OCI-LY1 (cell line): ENCODE measurements around the gene ATF7IP.

Source experiments
- H2AFZ ChIP-seq: fragments of 200-600 bp; sonication (generic), shearing (Covaris generic); 2 replicates; pipeline ENCODE4 v1.6.0; 2014; ENCODE audit warnings: antibody characterized with exemption, mild to moderate bottlenecking, low read length
- H3F3A ChIP-seq: fragments of 200-600 bp; sonication (generic), shearing (Covaris generic); 2 replicates; pipeline ENCODE4 v1.6.0; 2014; ENCODE audit warnings: mild to moderate bottlenecking, antibody characterized with exemption, low read length, moderate library complexity; ENCODE audit not compliant: insufficient read depth
- H3K27ac ChIP-seq: fragments of 200-600 bp; sonication (generic); 2 replicates; pipeline ENCODE4 v1.5.1; 2014; ENCODE audit warnings: low read length, mixed run types, mild to moderate bottlenecking, low read depth; ENCODE audit not compliant: poor library complexity, severe bottlenecking
- H3K27me3 ChIP-seq: fragments of 200-600 bp; sonication (generic); 2 replicates; pipeline ENCODE4 v1.6.0; 2014; ENCODE audit warnings: antibody characterized with exemption, mild to moderate bottlenecking, low read length, moderate library complexity; ENCODE audit not compliant: insufficient read depth
- H3K36me3 ChIP-seq: fragments of 200-600 bp; sonication (generic); 2 replicates; pipeline ENCODE4 v1.6.1; 2014; ENCODE audit warnings: mild to moderate bottlenecking, antibody characterized with exemption, low read length, moderate library complexity, mixed read lengths; ENCODE audit not compliant: insufficient read depth
- H3K4me1 ChIP-seq: fragments of 200-600 bp; sonication (generic); 2 replicates; pipeline ENCODE4 v1.5.1; 2014; ENCODE audit warnings: mild to moderate bottlenecking, low read length, moderate library complexity; ENCODE audit not compliant: insufficient read depth, severe bottlenecking
- H3K4me2 ChIP-seq: fragments of 200-600 bp; sonication (generic), shearing (Covaris generic); 2 replicates; pipeline ENCODE4 v1.6.1; 2014; ENCODE audit warnings: low read length
- H3K4me3 ChIP-seq: fragments of 200-600 bp; sonication (generic); 2 replicates; pipeline ENCODE4 v1.5.1; 2014; ENCODE audit warnings: low read length, low read depth, mild to moderate bottlenecking, mixed read lengths; ENCODE audit not compliant: poor library complexity, severe bottlenecking
- H3K79me2 ChIP-seq: fragments of 200-600 bp; shearing (Covaris generic); 2 replicates; pipeline ENCODE4 v1.6.1; 2016; ENCODE audit warnings: mixed run types, low read length, mixed read lengths; ENCODE audit not compliant: insufficient read depth
- H3K9ac ChIP-seq: fragments of 200-600 bp; sonication (generic), shearing (Covaris generic); 2 replicates; pipeline ENCODE4 v1.6.1; 2014; ENCODE audit warnings: mild to moderate bottlenecking, low read length, mixed read lengths
- H3K9me2 ChIP-seq: fragments of 200-600 bp; sonication (generic), shearing (Covaris generic); 2 replicates; pipeline ENCODE4 v1.6.1; 2014; ENCODE audit warnings: low read depth, mild to moderate bottlenecking, low read length, mixed read lengths
- H3K9me3 ChIP-seq: fragments of 200-600 bp; shearing (Covaris generic); 2 replicates; pipeline ENCODE4 v1.6.1; 2014; ENCODE audit warnings: low read length, mixed read lengths
- H4K20me1 ChIP-seq: fragments of 200-600 bp; sonication (generic), shearing (Covaris generic); 2 replicates; pipeline ENCODE4 v1.6.0; 2016; ENCODE audit warnings: mild to moderate bottlenecking, low read length; ENCODE audit not compliant: insufficient read depth
- EZH2 ChIP-seq: fragments of 200-600 bp; sonication (generic), shearing (Covaris generic); IDR thresholded peaks from 2 replicates; pipeline ENCODE4 v1.8.0; 2017; ENCODE audit warnings: borderline replicate concordance, mixed run types, mild to moderate bottlenecking, antibody characterized with exemption, low read length, moderate library complexity, mixed read lengths
- TF ChIP-seq, protein P1 (sequence below): fragments of 200-600 bp; sonication (generic), shearing (Covaris generic); IDR thresholded peaks from 2 replicates; pipeline ENCODE4 v1.5.1; 2017; ENCODE audit warnings: mild to moderate bottlenecking, antibody characterized with exemption, low read length, moderate library complexity, mixed read lengths

The ATF7IP gene

DNA sequence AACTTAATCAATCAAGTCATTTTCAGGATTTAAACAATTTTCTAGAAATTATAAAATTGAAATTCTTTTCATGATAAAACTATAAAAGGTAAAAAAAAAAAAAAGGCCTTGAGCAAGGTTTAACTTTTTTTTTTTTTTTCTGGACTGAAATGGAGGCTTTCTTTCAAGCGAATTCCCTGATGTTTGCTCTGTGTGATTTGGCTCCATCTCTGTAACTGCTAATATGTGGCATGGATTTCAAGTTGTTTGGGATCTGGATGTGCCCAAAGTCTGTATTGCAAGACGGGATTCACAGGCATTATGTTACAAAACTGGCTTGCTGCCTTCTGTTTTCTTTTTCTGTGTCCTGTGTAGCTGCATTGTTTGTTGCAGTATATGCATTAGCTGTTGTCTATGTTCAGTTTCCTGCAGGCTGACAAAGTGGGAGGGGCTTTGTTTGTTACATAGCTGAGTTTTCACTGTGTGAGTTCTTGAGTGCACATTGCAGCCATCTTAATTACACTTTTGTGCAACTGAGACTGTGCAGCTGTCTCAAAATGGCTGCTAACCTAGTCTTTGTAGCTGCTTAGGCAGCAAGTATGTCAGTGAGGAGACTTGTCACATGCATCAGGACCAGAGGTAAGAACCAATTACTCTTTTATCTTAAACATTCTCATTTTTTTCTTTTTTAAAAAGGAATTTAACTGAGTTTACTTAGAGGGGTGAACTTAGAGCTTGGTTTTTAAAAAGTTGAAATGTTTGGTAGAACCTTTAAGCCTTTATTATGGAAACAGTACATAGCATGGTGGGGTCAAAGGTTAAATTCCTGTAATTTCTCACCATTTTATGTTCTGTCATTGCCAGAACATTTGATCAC is 19.5 kb downstream of the ATF7IP start:
- peak overlapping the region; percentile 35 for H3K4me3 ChIP-seq
- peak overlapping the region; percentile 43 for H3K4me2 ChIP-seq
- peaks cover 9% of the 10 kb centered on the region; the same call in 1 of the 2 replicates for H3K9me3 ChIP-seq
- H3K79me2 ChIP-seq, result peaks cover 79% of the 10 kb centered on the region
- H2AFZ ChIP-seq, result no peak overlapping the region
- no peak for TF ChIP-seq EZH2
- TF ChIP-seq, protein P1, sequence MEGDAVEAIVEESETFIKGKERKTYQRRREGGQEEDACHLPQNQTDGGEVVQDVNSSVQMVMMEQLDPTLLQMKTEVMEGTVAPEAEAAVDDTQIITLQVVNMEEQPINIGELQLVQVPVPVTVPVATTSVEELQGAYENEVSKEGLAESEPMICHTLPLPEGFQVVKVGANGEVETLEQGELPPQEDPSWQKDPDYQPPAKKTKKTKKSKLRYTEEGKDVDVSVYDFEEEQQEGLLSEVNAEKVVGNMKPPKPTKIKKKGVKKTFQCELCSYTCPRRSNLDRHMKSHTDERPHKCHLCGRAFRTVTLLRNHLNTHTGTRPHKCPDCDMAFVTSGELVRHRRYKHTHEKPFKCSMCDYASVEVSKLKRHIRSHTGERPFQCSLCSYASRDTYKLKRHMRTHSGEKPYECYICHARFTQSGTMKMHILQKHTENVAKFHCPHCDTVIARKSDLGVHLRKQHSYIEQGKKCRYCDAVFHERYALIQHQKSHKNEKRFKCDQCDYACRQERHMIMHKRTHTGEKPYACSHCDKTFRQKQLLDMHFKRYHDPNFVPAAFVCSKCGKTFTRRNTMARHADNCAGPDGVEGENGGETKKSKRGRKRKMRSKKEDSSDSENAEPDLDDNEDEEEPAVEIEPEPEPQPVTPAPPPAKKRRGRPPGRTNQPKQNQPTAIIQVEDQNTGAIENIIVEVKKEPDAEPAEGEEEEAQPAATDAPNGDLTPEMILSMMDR, result no peak
- peaks cover 45% of the 10 kb centered on the region for H3K36me3 ChIP-seq
- peaks cover 20% of the 10 kb centered on the region for H3K4me1 ChIP-seq
- no peaks in the 10 kb centered on the region; the same call in 1 of the 2 replicates for H3F3A ChIP-seq
- H4K20me1 ChIP-seq, result no peaks in the 10 kb centered on the region
- H3K27me3 ChIP-seq, result no peaks in the 10 kb centered on the region
- H3K9me2 ChIP-seq, result no peaks in the 10 kb centered on the region
- peak overlapping the region; percentile 41 for H3K9ac ChIP-seq
- H3K27ac ChIP-seq, result peak overlapping the region; percentile 54

DNA sequence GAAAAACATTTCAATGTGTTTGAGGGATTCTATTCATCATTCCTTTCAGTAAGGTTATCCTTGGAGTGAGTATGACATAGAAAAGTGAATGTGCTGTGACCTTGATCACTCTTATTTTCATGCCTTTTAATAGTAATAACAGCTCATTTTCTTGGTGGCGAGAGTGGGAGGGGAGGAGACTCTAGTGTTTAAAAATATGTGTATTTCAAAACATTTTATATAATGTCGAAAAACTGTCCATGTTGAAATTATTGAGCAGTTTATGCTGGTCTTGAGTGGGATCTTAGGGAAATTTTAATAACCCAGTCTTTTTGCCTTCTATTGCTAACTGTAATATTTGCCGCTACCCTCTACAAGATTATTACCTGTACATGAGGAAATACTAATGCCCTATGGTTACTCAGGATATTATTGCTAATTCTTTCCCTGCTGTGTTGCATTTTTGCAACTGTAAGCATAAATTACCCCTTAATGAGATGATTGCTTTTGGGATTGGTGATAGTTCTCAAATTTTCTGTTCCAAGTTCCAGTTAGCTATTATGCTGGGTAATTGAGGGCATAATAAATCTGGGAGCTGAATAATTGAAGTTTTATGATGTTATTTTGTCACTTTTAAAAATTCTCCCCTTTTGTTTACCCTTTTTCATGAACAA is 21.9 kb downstream of the ATF7IP start:
- Histone ChIP-seq H3K4me2 (no peak overlapping the region), H3K9me3 (0 out of 2 replicates have a peak, but pooled peaks cover 2% of the 10 kb centered on the region), H3K4me1 (peaks cover 23% of the 10 kb centered on the region), H3K27ac (no peak overlapping the region), H3K79me2 (peaks cover 79% of the 10 kb centered on the region), H2AFZ (no peak overlapping the region), H3K9ac (no peak overlapping the region), H3K9me2 (no peaks in the 10 kb centered on the region), H3K27me3 (no peaks in the 10 kb centered on the region), H3K36me3 (peaks cover 60% of the 10 kb centered on the region), H4K20me1 (no peaks in the 10 kb centered on the region), H3K4me3 (no peak overlapping the region), H3F3A (no peaks in the 10 kb centered on the region; the same call in 1 of the 2 replicates)
- TF ChIP-seq EZH2, result no peak
- TF ChIP-seq, protein P1, result no peak

DNA sequence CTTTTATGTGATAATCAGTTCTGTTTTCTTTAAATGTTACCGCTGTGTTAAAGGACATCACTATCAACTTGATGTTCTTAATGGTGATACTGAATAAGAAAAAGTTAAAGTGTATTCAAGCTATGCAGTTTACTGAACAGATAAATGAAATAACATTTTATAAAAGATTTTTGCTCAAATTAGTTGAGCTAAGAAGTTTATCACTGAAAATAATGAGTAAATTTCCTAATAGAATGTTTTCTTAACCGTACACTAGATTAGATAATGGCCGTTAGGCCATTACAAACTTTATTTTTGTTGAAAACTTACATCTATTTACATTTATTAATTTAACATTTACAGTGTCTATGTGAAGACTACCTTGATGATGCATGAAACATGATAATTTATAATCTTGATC is 25.0 kb downstream of the ATF7IP start:
- H3K79me2 ChIP-seq, result peaks cover 80% of the 10 kb centered on the region
- H3K27ac ChIP-seq, result no peak overlapping the region
- H3K9me3 ChIP-seq, result no peaks in the 10 kb centered on the region
- TF ChIP-seq EZH2, result no peak
- TF ChIP-seq, protein P1, result no peak
- no peak overlapping the region for H3K4me3 ChIP-seq
- no peaks in the 10 kb centered on the region; the same call in 1 of the 2 replicates for H3F3A ChIP-seq
- H3K9me2 ChIP-seq, result no peaks in the 10 kb centered on the region
- H3K9ac ChIP-seq, result no peak overlapping the region
- H3K4me2 ChIP-seq, result no peak overlapping the region
- H4K20me1 ChIP-seq, result no peaks in the 10 kb centered on the region
- H2AFZ ChIP-seq, result no peak overlapping the region
- peaks cover 25% of the 10 kb centered on the region for H3K4me1 ChIP-seq
- peaks cover 62% of the 10 kb centered on the region for H3K36me3 ChIP-seq
- H3K27me3 ChIP-seq, result no peaks in the 10 kb centered on the region
